ENCODE data around the gene PHF19. TPM values are rescaled to one million over a fixed set of nuclear protein-coding genes. Genes with fewer than 3 reads are reported as not detected.

The PHF19 gene
- total and polyA plus RNA-seq, 2 of the 8 experiments (the other 6 are each of a cell fraction or from before 2014, with no cell fraction given), result 28.2 to 31.8 TPM

DNA sequence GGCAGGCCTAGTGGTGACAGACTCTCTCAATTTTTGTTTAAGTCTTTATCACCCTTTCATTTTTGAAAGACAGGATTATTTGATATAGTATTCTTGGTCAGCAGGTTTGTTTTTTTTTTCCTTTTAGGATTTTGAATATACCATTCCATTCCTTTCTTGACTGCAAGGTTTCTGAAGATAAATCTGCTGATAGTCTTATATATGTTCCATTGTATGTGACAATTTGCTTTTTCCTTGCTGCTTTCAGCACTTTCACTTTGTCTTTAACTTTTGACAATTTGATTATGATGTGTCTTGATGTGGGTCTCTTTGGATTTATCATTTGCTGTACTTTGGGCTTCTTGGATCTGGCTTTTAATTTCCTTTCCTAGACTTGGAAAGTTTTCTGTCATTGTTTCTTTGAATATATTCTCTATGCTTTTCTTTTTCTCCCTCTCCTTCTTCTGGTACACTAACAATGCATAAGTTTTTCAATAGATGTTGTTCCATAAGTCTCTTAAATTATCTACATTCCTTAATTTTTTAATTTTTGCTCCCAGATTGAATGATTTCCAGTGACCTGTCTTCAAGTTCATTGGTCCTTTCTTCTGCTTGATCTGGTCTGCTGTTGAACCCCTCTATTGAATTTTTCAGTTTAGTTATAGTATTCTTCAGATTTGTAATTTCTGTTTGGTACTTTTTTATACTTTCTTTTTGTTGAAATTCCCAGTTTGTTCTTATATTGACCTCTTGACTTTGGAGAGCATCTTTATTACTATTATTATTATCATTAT is 69.2 kb downstream of the PHF19 start:
- H3K79me1 ChIP-seq (ENCODE audit: low read depth, low read length), result no peaks in the 10 kb centered on the region
- no peak overlapping the region for H4K5ac ChIP-seq (ENCODE audit: insufficient read length, low read depth, low read length)
- H2BK15ac ChIP-seq (ENCODE audit: low read length), result no peak overlapping the region
- H4K8ac ChIP-seq (ENCODE audit: extremely low read depth, insufficient read depth, low read length), result no peak overlapping the region
- H3K18ac ChIP-seq (ENCODE audit: extremely low read depth, low read length), result no peak overlapping the region
- FAIRE-seq (no peak), DNase-seq (ENCODE audit: low read depth in 1 of 2, low spot score in 2 of 2) (no peak)
- H3K4me1 ChIP-seq (replicated peaks in 1 of 4; ENCODE audit: control insufficient read depth in 3 of 4, insufficient read depth in 4 of 4, low read length in 3 of 4), result no peaks in the 10 kb centered on the region
- no peak overlapping the region for H3K9ac ChIP-seq (replicated peaks in 1 of 4; ENCODE audit: extremely low read depth in 1 of 4, low read depth in 3 of 4, low read length in 3 of 4)
- H2BK12ac ChIP-seq (ENCODE audit: low read depth, low read length), result no peak overlapping the region
- peaks cover 8 to 9% of the 10 kb centered on the region in 2 experiments; a peak in 1 of 4 replicates for H3K9me3 ChIP-seq (ENCODE audit: insufficient read depth in 2 of 2, low read depth in 1 of 2, low read length in 1 of 2)
- H3K27ac ChIP-seq (ENCODE audit: low read depth, low read length), result no peak overlapping the region
- ChIA-PET CTCF (ENCODE audit: partially characterized antibody) (no interaction called here), POLR2A (ENCODE audit: partially characterized antibody) (no interaction called here)
- no peaks in the 10 kb centered on the region for H3K36me3 ChIP-seq (ENCODE audit: control insufficient read depth in 2 of 4, insufficient read depth in 4 of 4, low read length in 3 of 4)
- no peak overlapping the region for H3K23ac ChIP-seq (ENCODE audit: insufficient read length)
- H3K23me2 ChIP-seq (ENCODE audit: low read depth, low read length), result no peaks in the 10 kb centered on the region
- H4K20me1 ChIP-seq (replicated peaks in 1 of 2; ENCODE audit: control insufficient read depth in 1 of 2, insufficient read depth in 2 of 2, low read length in 2 of 2), result no peaks in the 10 kb centered on the region
- no peak overlapping the region for H4K91ac ChIP-seq (replicated peaks; ENCODE audit: insufficient read length, low read length)
- H2AFZ ChIP-seq (ENCODE audit: low read length), result no peak overlapping the region
- no peaks in the 10 kb centered on the region for H3K79me2 ChIP-seq (ENCODE audit: control insufficient read depth in 1 of 2, insufficient read depth in 2 of 2, low read length in 2 of 2)
- H2AK5ac ChIP-seq (ENCODE audit: low read depth, low read length), result no peak overlapping the region
- no peak overlapping the region for H2BK120ac ChIP-seq (replicated peaks; ENCODE audit: low read depth, low read length)
- no peaks in the 10 kb centered on the region for H3K27me3 ChIP-seq (replicated peaks in 1 of 4; ENCODE audit: control insufficient read depth in 3 of 4, extremely low read depth in 1 of 4, insufficient read depth in 3 of 4, low read length in 3 of 4)
- no peak overlapping the region for H3K14ac ChIP-seq (ENCODE audit: insufficient read length)
- H3K56ac ChIP-seq (replicated peaks; ENCODE audit: insufficient read length, low read depth, low read length), result no peak overlapping the region
- no peak overlapping the region for H3K4ac ChIP-seq (replicated peaks; ENCODE audit: insufficient read length, low read depth, low read length)
- H3K4me3 ChIP-seq (ENCODE audit: extremely low read depth in 1 of 4, insufficient read depth in 2 of 4, low read depth in 3 of 4, low read length in 4 of 4), result no peak overlapping the region
- no peak overlapping the region for H3K4me2 ChIP-seq (ENCODE audit: insufficient read depth in 1 of 2, low read depth in 2 of 2, low read length in 2 of 2)
- no peak overlapping the region for H2BK20ac ChIP-seq (ENCODE audit: low read length)
- no peak overlapping the region for H2BK5ac ChIP-seq (ENCODE audit: low read depth, low read length)
- TF ChIP-seq NRF1 (IDR thresholded peaks at IDR 0.05; ENCODE audit: low read depth, low read length) (no peak), CBX8 (IDR thresholded peaks at IDR 0.05; ENCODE audit: borderline replicate concordance, low read depth, low read length) (no peak), GABPA (IDR thresholded peaks at IDR 0.05; ENCODE audit: borderline replicate concordance, insufficient read depth, low read length) (no peak), TAF7 (optimal IDR thresholded peaks at IDR 0.05; ENCODE audit: borderline replicate concordance, low read depth, low read length) (no peak), SUZ12 (IDR thresholded peaks at IDR 0.05; ENCODE audit: low read length) (no peak), TAF1 (IDR thresholded peaks at IDR 0.05; ENCODE audit: low read depth, low read length) (no peak), ZNF274 (IDR thresholded peaks at IDR 0.05; ENCODE audit: borderline replicate concordance, extremely low read depth, low read length) (no peak), POU5F1 (IDR thresholded peaks at IDR 0.05; ENCODE audit: low read depth, low read length) (no peak), RAD21 (IDR thresholded peaks at IDR 0.05 in 1 of 2, conservative IDR thresholded peaks at IDR 0.05 in 1 of 2; ENCODE audit: low read depth in 2 of 2, low read length in 2 of 2) (no peak), SAP30 (IDR thresholded peaks at IDR 0.05; ENCODE audit: insufficient read depth, insufficient replicate concordance, low read length) (no peak)
